ENCODE data around the gene AIF1.

AIF1 gene

DNA sequence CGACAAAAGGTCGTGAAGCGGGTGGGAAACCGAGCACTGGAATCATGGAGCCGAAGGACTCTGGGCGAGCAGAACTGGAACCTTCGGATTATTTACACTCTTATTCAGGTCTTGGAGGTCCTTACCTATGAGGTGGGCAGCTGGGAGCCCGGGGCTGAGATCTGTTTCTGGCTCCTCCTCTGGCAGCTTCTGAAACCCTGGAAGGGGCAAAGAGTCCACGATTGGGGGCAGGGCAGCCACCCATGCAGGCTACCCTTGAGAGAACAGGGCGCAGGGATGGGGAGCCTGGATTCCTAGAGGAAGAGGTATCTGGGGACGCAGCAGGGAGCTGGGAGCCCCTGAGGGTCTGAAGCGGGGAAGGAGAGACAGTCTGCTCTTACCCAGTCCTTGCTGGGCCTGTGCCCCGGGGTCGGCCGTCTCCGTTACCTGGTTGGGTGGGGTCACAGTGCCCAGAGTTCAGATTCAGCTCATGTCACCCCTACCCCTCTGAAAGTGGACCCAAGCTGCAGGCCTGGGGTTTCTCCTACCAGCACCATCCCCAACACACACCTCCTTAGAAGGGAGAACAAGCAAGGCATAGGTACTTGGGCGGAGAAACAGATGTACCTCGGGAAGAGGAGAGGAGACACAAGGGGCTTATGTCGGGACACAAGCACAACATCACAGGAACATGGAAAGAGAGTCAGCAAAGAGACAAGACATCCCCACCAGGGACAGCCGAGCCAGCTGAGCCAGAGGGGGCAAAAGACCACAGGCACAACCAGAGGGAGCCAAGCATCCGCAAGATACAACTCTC, 33.4 kb upstream of the AIF1 start:
- no peaks in the 10 kb centered on the region for H3K79me1 ChIP-seq (ENCODE audit: low read depth, low read length)
- peaks cover 2 to 9% of the 10 kb centered on the region in 2 donors for H3K4me1 ChIP-seq (ENCODE audit: control insufficient read depth in 2 of 2, insufficient read depth in 1 of 2, low read depth in 1 of 2, low read length in 2 of 2)
- H3K27ac ChIP-seq (replicated peaks; ENCODE audit: low read length): no peak overlapping the region
- H4K8ac ChIP-seq (ENCODE audit: low read depth, low read length): no peak overlapping the region
- peak overlapping the region; percentile 96 for H3K4me2 ChIP-seq (ENCODE audit: insufficient read depth, low read length, poor library complexity, severe bottlenecking)
- peak; percentile 18 for DNase-seq (ENCODE audit: low spot score)
- no peak overlapping the region for H3K4ac ChIP-seq (ENCODE audit: low read length)
- peak overlapping the region; percentile 97 for H3K18ac ChIP-seq (ENCODE audit: low read length)
- H2AFZ ChIP-seq (ENCODE audit: low read length): peak overlapping the region; percentile 100
- WGBS, 2 donors (ENCODE audit: extremely low coverage in 2 of 2, insufficient read length in 2 of 2, insufficient replicate concordance in 1 of 2): no CpG with 5 or more reads among the region's 21 CpGs
- H2BK120ac ChIP-seq (ENCODE audit: low read depth, low read length): no peak overlapping the region
- H3K4me3 ChIP-seq (ENCODE audit: low read length in 2 of 2): peak overlapping the region; percentile 63 to 96
- no peak overlapping the region for H4K91ac ChIP-seq (ENCODE audit: low read depth, low read length, poor library complexity)
- no peak overlapping the region for H2BK5ac ChIP-seq (ENCODE audit: low read length)
- H3K23ac ChIP-seq (ENCODE audit: low read depth, low read length, poor library complexity): peak overlapping the region; percentile 97
- peaks cover 0 to 42% (median 12%) of the 10 kb centered on the region in 3 experiments for H3K27me3 ChIP-seq (ENCODE audit: control insufficient read depth in 3 of 3, insufficient read depth in 3 of 3, low read depth in 1 of 3, low read length in 3 of 3)
- H3K9me3 ChIP-seq (replicated peaks in 1 of 2; ENCODE audit: control insufficient read depth in 2 of 2, insufficient read depth in 1 of 2, low read depth in 1 of 2, low read length in 2 of 2): no peaks in the 10 kb centered on the region
- H3K14ac ChIP-seq (ENCODE audit: low read length): peak overlapping the region; percentile 75
- H3K9ac ChIP-seq (ENCODE audit: low read depth, low read length, poor library complexity): peak overlapping the region; percentile 39
- no peaks in the 10 kb centered on the region for H3K36me3 ChIP-seq (replicated peaks in 1 of 2; ENCODE audit: control insufficient read depth in 2 of 2, insufficient read depth in 2 of 2, low read length in 2 of 2)
- no peak overlapping the region for H2BK12ac ChIP-seq (ENCODE audit: low read length)
- H2AK5ac ChIP-seq (ENCODE audit: low read depth, low read length): peak overlapping the region; percentile 95
- peak overlapping the region; percentile 79 for H2BK15ac ChIP-seq (ENCODE audit: low read length)

DNA sequence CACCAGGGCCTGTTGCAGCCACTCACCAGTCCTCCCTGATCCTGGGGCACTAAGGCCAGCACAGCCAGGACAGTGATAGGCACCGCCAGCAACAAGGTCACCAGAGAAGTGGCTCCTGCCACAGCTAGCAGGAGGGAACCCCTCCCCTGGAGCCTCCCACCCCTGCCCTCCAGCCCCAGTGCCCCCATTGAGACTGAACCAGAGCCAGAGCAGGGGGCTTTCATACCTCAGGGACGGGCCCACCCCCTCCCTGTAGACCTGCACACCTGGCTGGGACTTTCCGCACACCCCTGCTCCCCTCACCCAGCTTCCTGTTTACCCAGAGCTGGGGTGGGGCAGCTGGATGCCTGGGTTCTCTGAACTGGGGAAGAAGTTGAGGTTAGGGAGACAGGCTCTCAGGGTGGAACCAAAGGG, 32.8 kb upstream of the AIF1 start, which contains the start of gene LTB:
TSS of gene LTB (minus strand) at position 195 of the 414 bp plus-strand sequence. CDS start at position 188, 7 bp downstream.
- whole genome bisulfite sequencing, 2 donors (ENCODE audit: extremely low coverage in 2 of 2, insufficient read length in 2 of 2, insufficient replicate concordance in 1 of 2): no CpG with 5 or more reads among the region's 3 CpGs

DNA sequence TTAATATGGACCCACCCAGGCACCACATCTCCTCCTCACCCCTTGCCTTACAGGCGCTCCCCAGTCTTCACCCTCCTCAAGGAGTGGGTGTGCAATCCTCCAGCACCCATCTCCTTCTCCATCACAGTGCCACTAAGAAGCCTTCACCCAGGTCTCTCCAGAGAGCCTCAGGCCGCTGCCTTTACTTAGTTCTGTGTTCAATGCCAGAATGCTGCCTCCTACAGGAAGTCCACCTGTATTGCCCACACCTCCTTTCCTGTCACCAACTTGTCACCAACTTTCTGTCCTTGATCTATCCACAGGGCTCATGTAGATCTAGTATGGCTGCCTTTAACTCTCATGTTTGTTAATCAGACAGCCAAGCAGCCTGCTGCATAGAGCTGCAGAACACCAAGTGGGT, 29.5 kb upstream of the AIF1 start:
- Histone ChIP-seq H2AK5ac (ENCODE audit: low read depth, low read length) (no peak overlapping the region), H2BK5ac (ENCODE audit: low read length) (no peak overlapping the region), H3K27ac (replicated peaks; ENCODE audit: low read length) (no peak overlapping the region), H3K4me3 (ENCODE audit: low read length in 2 of 2) (no peak overlapping the region), H3K79me1 (ENCODE audit: low read depth, low read length) (no peaks in the 10 kb centered on the region), H2BK120ac (ENCODE audit: low read depth, low read length) (no peak overlapping the region), H2AFZ (ENCODE audit: low read length) (no peak overlapping the region), H3K23ac (ENCODE audit: low read depth, low read length, poor library complexity) (no peak overlapping the region), H2BK12ac (ENCODE audit: low read length) (no peak overlapping the region), H3K9ac (ENCODE audit: low read depth, low read length, poor library complexity) (no peak overlapping the region), H3K4me2 (ENCODE audit: insufficient read depth, low read length, poor library complexity, severe bottlenecking) (no peak overlapping the region), H2BK15ac (ENCODE audit: low read length) (no peak overlapping the region), H3K27me3 (ENCODE audit: control insufficient read depth in 3 of 3, insufficient read depth in 3 of 3, low read depth in 1 of 3, low read length in 3 of 3) (peaks cover 0 to 20% (median 10%) of the 10 kb centered on the region in 3 experiments), H3K9me3 (replicated peaks in 1 of 2; ENCODE audit: control insufficient read depth in 2 of 2, insufficient read depth in 1 of 2, low read depth in 1 of 2, low read length in 2 of 2) (no peaks in the 10 kb centered on the region), H3K4me1 (ENCODE audit: control insufficient read depth in 2 of 2, insufficient read depth in 1 of 2, low read depth in 1 of 2, low read length in 2 of 2) (peaks cover 5 to 6% of the 10 kb centered on the region in 2 donors), H3K18ac (ENCODE audit: low read length) (no peak overlapping the region), H4K91ac (ENCODE audit: low read depth, low read length, poor library complexity) (no peak overlapping the region), H3K36me3 (replicated peaks in 1 of 2; ENCODE audit: control insufficient read depth in 2 of 2, insufficient read depth in 2 of 2, low read length in 2 of 2) (no peaks in the 10 kb centered on the region), H3K14ac (ENCODE audit: low read length) (no peak overlapping the region), H4K8ac (ENCODE audit: low read depth, low read length) (no peak overlapping the region), H3K4ac (ENCODE audit: low read length) (no peak overlapping the region)
- no peak for DNase-seq (ENCODE audit: low spot score)
- WGBS, 2 donors (ENCODE audit: extremely low coverage in 2 of 2, insufficient read length in 2 of 2, insufficient replicate concordance in 1 of 2): no CpG with 5 or more reads among the region's 2 CpGs

More for the DNA sequence above, 32.8 kb upstream of the AIF1 start, which contains the start of gene LTB:
- Histone ChIP-seq H3K4me2 (ENCODE audit: insufficient read depth, low read length, poor library complexity, severe bottlenecking) (peak within 1 kb of the TSS; percentile 96), H3K9ac (ENCODE audit: low read depth, low read length, poor library complexity) (peak within 1 kb of the TSS; percentile 39), H3K4me1 (ENCODE audit: control insufficient read depth in 2 of 2, insufficient read depth in 1 of 2, low read depth in 1 of 2, low read length in 2 of 2) (peaks cover 2 to 9% of the 10 kb centered on the region in 2 donors), H3K4me3 (ENCODE audit: low read length in 2 of 2) (peak within 1 kb of the TSS; percentile 63 to 96), H3K23ac (ENCODE audit: low read depth, low read length, poor library complexity) (peak within 1 kb of the TSS; percentile 97), H3K27me3 (ENCODE audit: control insufficient read depth in 3 of 3, insufficient read depth in 3 of 3, low read depth in 1 of 3, low read length in 3 of 3) (peaks cover 0 to 36% (median 12%) of the 10 kb centered on the region in 3 experiments), H2BK15ac (ENCODE audit: low read length) (peak within 1 kb of the TSS; percentile 79), H3K27ac (replicated peaks; ENCODE audit: low read length) (no peak within 1 kb of the TSS), H3K18ac (ENCODE audit: low read length) (peak within 1 kb of the TSS; percentile 97), H4K91ac (ENCODE audit: low read depth, low read length, poor library complexity) (no peak within 1 kb of the TSS), H2BK12ac (ENCODE audit: low read length) (no peak within 1 kb of the TSS), H2AK5ac (ENCODE audit: low read depth, low read length) (peak within 1 kb of the TSS; percentile 95), H2AFZ (ENCODE audit: low read length) (peak within 1 kb of the TSS; percentile 100), H3K9me3 (replicated peaks in 1 of 2; ENCODE audit: control insufficient read depth in 2 of 2, insufficient read depth in 1 of 2, low read depth in 1 of 2, low read length in 2 of 2) (no peaks in the 10 kb centered on the region), H3K36me3 (replicated peaks in 1 of 2; ENCODE audit: control insufficient read depth in 2 of 2, insufficient read depth in 2 of 2, low read length in 2 of 2) (no peaks in the 10 kb centered on the region), H3K14ac (ENCODE audit: low read length) (peak within 1 kb of the TSS; percentile 75), H2BK5ac (ENCODE audit: low read length) (no peak within 1 kb of the TSS), H2BK120ac (ENCODE audit: low read depth, low read length) (no peak within 1 kb of the TSS), H4K8ac (ENCODE audit: low read depth, low read length) (no peak within 1 kb of the TSS), H3K79me1 (ENCODE audit: low read depth, low read length) (no peaks in the 10 kb centered on the region), H3K4ac (ENCODE audit: low read length) (peak within 1 kb of the TSS; percentile 17)
- DNase-seq (ENCODE audit: low spot score): no peak

DNA sequence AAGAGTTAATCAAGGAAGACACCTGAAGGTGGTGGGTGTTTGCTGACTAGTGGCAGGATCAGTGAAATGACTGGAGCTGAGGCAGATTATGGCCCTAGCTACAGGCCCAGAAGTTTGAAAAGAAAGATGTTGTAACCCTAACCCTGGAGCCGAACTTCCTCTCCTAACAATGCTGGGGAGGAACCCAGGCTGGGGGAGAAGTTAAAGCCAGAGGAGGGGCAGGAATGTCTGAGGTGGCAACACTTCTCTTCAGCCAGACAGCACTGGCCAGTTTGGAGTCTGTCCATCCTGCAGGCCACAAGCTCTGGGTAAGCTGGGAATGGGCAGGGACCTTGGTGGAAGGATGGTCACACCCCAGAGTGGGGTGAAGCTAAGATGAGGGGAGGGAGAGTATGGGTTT, 29.0 kb upstream of the AIF1 start, which contains the start of gene LST1:
TSS of gene LST1 (plus strand) at position 270 of the 400 bp plus-strand sequence. CDS start 1,023 bp downstream, outside the sequence.
- Histone ChIP-seq H3K4me3 (ENCODE audit: low read length in 2 of 2) (no peak within 1 kb of the TSS), H3K27ac (replicated peaks; ENCODE audit: low read length) (no peak within 1 kb of the TSS), H3K27me3 (ENCODE audit: control insufficient read depth in 3 of 3, insufficient read depth in 3 of 3, low read depth in 1 of 3, low read length in 3 of 3) (peaks cover 0 to 19% (median 9%) of the 10 kb centered on the region in 3 experiments), H2BK5ac (ENCODE audit: low read length) (no peak within 1 kb of the TSS), H4K91ac (ENCODE audit: low read depth, low read length, poor library complexity) (no peak within 1 kb of the TSS), H3K79me1 (ENCODE audit: low read depth, low read length) (no peaks in the 10 kb centered on the region), H3K36me3 (replicated peaks in 1 of 2; ENCODE audit: control insufficient read depth in 2 of 2, insufficient read depth in 2 of 2, low read length in 2 of 2) (no peaks in the 10 kb centered on the region), H3K18ac (ENCODE audit: low read length) (peak within 1 kb of the TSS; percentile 65), H3K14ac (ENCODE audit: low read length) (no peak within 1 kb of the TSS), H3K9ac (ENCODE audit: low read depth, low read length, poor library complexity) (no peak within 1 kb of the TSS), H3K4me1 (ENCODE audit: control insufficient read depth in 2 of 2, insufficient read depth in 1 of 2, low read depth in 1 of 2, low read length in 2 of 2) (peaks cover 4% of the 10 kb centered on the region in 2 donors), H3K23ac (ENCODE audit: low read depth, low read length, poor library complexity) (peak within 1 kb of the TSS; percentile 29), H2AK5ac (ENCODE audit: low read depth, low read length) (no peak within 1 kb of the TSS), H2BK15ac (ENCODE audit: low read length) (peak within 1 kb of the TSS; percentile 20), H3K4me2 (ENCODE audit: insufficient read depth, low read length, poor library complexity, severe bottlenecking) (no peak within 1 kb of the TSS), H2AFZ (ENCODE audit: low read length) (no peak within 1 kb of the TSS), H2BK120ac (ENCODE audit: low read depth, low read length) (no peak within 1 kb of the TSS), H4K8ac (ENCODE audit: low read depth, low read length) (no peak within 1 kb of the TSS), H2BK12ac (ENCODE audit: low read length) (no peak within 1 kb of the TSS), H3K9me3 (replicated peaks in 1 of 2; ENCODE audit: control insufficient read depth in 2 of 2, insufficient read depth in 1 of 2, low read depth in 1 of 2, low read length in 2 of 2) (no peaks in the 10 kb centered on the region), H3K4ac (ENCODE audit: low read length) (no peak within 1 kb of the TSS)
- no peak for DNase-seq (ENCODE audit: low spot score)
- no CpG with 5 or more reads among the region's 1 CpG for WGBS, 2 donors (ENCODE audit: extremely low coverage in 2 of 2, insufficient read length in 2 of 2, insufficient replicate concordance in 1 of 2)
